ENCODE measurements around the gene MYO5A.

MYO5A gene

GRCh38 chr15:52340093-52340492 is 188.6 kb downstream of the MYO5A start:
- no peak overlapping the region for H3K4me3 ChIP-seq (ENCODE audit: low read depth, low read length)
- DNase-seq (ENCODE audit: low read depth, low spot score) = no peak
- TF ChIP-seq, protein P1, sequence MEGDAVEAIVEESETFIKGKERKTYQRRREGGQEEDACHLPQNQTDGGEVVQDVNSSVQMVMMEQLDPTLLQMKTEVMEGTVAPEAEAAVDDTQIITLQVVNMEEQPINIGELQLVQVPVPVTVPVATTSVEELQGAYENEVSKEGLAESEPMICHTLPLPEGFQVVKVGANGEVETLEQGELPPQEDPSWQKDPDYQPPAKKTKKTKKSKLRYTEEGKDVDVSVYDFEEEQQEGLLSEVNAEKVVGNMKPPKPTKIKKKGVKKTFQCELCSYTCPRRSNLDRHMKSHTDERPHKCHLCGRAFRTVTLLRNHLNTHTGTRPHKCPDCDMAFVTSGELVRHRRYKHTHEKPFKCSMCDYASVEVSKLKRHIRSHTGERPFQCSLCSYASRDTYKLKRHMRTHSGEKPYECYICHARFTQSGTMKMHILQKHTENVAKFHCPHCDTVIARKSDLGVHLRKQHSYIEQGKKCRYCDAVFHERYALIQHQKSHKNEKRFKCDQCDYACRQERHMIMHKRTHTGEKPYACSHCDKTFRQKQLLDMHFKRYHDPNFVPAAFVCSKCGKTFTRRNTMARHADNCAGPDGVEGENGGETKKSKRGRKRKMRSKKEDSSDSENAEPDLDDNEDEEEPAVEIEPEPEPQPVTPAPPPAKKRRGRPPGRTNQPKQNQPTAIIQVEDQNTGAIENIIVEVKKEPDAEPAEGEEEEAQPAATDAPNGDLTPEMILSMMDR (IDR thresholded peaks at IDR 0.05; ENCODE audit: low read depth, low read length) = no peak
- in situ Hi-C loops (cut with HindIII; ENCODE audit: low sequenced_read_pairs) = no loop called here

DNA sequence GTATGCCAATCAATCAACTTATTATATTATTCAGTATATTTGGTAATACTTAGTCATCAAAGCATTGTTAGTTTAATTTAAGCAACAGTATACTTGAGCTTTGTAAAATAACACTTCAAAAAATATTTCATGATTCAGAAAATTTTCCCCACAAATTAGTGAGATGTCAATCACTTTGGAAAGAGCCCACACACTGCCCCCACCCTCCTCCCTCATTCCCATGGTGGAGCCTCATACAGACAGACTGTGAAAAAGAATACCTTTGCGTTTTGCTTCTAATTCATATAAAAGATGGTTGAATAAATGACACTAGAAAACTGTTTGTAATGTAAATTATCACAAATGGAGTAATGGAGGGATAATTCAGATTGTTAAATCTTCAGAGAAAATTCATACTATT is 189.8 kb downstream of the MYO5A start:
- H3K4me3 ChIP-seq (ENCODE audit: low read depth, low read length) = no peak overlapping the region
- DNase-seq (ENCODE audit: low read depth, low spot score) = no peak
- in situ Hi-C loops (cut with HindIII; ENCODE audit: low sequenced_read_pairs) = no loop called here
- TF ChIP-seq, protein P1 (IDR thresholded peaks at IDR 0.05; ENCODE audit: low read depth, low read length) = no peak

GRCh38 chr15:52338058-52338457 is 190.6 kb downstream of the MYO5A start:
- in situ Hi-C loops (cut with HindIII; ENCODE audit: low sequenced_read_pairs) = no loop called here
- no peak overlapping the region for H3K4me3 ChIP-seq (ENCODE audit: low read depth, low read length)
- no peak for DNase-seq (ENCODE audit: low read depth, low spot score)
- TF ChIP-seq, protein P1 (IDR thresholded peaks at IDR 0.05; ENCODE audit: low read depth, low read length) = no peak

DNA sequence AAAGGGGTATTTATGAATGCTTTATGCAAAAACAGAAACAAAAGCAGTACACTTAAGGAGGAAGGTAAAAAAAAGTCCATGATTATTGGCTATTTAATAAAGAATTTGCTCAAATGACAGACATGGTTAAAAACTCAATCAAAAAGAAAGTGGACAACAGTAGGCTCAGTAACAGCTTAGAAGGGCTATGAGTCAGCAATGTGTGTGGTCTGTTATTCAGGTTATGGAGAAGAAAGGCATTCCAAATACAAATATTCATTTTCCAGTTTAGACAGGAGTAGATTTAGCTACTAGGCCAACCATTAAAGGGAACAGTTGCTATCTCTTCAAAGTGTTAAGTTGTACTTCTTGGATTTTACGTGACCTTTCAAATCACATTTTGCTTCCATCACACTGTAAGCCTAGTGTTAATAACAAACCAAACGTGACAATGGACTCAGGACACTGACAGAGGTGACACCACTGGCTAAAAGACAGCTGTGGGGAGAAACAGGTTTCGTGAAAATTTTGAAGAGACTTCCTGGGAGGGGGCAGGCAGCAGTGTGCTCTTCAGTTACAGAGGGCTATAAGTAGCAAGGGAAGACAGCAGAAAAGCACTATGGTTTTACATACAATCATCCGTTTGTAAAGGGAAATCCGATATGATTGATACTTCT is 191.4 kb downstream of the MYO5A start:
- no peak overlapping the region for H3K4me3 ChIP-seq (ENCODE audit: low read depth, low read length)
- TF ChIP-seq, protein P1 (IDR thresholded peaks at IDR 0.05; ENCODE audit: low read depth, low read length) = no peak
- in situ Hi-C loops (cut with HindIII; ENCODE audit: low sequenced_read_pairs) = no loop called here
- DNase-seq (ENCODE audit: low read depth, low spot score) = peak; percentile 71

DNA sequence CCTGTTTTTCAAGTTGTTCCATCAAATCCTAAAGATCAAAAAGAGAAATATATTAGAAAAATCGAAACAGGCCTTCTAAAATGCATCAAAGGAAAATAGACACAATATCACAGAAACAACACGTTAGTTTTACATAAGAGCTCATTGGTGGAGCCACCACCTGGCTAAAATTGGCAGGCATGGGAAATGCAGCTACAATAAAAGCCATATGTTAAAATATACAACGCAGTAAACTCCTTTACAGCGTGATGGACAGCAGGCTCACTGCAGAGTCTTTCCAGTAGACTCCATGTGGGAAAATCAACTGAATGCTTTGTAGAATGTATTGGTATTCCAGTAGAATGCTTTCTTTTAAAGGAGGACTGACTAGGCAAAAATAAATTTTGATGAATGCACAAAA is 192.2 kb downstream of the MYO5A start:
- TF ChIP-seq, protein P1 (IDR thresholded peaks at IDR 0.05; ENCODE audit: low read depth, low read length) = no peak
- in situ Hi-C loops (cut with HindIII; ENCODE audit: low sequenced_read_pairs) = no loop called here
- DNase-seq (ENCODE audit: low read depth, low spot score) = no peak
- no peak overlapping the region for H3K4me3 ChIP-seq (ENCODE audit: low read depth, low read length)

- no peak for DNase-seq (ENCODE audit: low read depth, low spot score)
These were observed 194.1 kb downstream of the MYO5A start for GRCh38 chr15:52334491-52335160.

More at GRCh38 chr15:52334491-52335160, 194.1 kb downstream of the MYO5A start:
- in situ Hi-C loops (cut with HindIII; ENCODE audit: low sequenced_read_pairs) = no loop called here
- no peak overlapping the region for H3K4me3 ChIP-seq (ENCODE audit: low read depth, low read length)
- TF ChIP-seq, protein P1 (IDR thresholded peaks at IDR 0.05; ENCODE audit: low read depth, low read length) = no peak

Measured in astrocyte of the spinal cord (primary cell).